ENCODE measurements around the gene RBM5.

The RBM5 gene

DNA sequence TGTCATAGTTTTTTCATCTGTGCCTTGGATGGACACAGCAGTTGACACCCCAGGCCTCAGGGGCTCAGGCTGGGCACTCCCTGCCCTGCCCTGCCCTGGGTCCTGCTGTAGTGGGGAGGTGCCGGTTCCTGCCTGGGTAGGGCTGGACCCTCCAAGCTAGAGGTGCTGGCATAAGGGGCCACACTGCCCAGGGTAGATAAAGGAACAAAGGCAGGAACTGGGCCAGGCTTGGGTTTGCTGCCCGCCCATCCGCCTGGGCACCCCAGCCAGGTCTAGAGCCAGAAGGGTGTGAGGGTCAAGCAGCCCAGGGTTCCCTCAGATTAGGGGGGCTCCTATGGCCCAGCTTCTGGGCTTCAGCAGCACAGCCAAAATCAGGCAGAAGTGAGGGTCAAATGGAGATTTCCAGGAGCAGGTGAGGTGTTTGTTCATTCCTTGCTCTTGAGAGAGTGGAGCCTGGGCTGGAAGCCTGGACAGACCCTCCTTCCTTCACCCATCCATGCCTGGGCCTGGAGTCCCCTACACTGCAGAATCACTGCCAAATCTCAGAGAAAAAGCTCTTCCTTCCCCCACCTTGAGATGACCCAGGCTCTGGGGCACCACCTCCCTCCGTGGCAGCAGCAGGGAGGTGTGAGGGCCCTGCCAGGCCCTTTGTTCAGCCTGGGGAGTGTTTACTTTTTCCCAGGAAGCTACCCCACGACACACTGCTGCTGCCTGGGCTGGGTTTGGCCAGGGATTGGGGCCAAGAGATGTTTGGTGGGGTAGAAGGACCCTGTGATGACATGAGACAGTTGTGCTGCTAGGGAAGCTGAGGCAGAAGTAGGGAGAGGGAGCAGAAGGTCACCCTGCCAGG lies 73.5 kb downstream of the RBM5 start:
- DNase-seq: no peak

DNA sequence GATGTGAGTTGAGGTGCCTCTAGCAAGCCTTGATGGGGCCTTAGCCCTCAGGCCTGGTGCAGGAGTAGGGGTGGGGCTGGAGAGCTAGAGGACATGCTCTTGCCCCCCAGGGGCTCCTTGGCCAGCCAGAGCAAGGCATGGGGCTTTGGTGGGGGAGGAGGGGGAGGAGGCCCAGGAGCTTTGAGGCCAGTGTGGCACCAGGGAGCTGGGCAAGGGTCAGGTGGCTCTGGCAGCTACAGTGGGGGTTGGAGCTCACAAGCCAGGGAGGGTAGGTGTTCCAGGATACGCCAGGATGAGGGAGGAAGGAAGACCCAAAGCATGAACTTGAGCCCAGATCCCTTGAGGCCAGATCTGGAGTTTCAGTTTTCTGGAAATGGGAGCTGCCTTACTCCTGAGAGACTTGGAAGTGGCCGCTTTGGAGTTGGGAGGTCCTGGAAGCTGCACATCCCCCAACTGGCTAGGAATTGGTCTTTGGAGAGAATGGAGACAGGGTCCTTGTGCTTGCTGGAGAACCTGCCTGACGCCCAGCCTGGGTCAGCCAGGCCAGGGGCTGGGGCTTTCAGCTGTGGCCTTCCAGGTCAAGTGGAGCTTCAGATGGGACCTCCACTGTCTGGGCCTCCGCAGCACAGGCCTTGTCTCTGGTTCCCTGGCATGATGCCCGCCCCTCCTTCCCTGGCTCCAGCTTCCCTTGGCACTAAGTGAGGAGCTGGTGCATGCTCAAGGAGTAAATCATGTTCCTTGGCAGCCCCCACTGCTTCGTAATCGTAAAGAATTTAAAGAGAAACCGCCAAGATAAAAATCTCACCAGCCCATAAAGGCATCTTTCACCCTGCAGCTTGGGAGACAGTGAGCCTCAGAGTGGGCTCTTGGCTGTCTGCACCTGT lies 75.1 kb downstream of the RBM5 start:
- no peak for DNase-seq

DNA sequence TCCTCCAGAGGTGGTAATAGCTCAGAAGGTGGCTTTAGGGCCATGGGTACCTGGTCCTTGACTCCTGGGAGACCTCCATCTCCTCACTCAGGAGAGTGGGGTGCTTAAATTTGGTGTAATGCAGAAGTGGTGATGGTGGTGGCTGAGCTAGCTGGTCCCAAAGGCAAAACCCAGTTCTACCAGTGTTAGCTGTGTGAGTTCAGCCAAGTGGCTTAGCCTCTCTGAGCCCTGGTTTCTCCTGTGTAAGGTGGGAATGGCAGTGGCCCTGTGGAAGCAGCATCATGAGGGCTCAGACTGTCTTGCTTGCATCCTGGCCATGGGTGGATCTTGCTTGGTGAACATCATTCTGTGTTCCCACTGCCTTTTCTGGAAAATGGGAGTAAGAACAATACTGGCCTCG lies 75.8 kb downstream of the RBM5 start:
- no peak for DNase-seq

DNA sequence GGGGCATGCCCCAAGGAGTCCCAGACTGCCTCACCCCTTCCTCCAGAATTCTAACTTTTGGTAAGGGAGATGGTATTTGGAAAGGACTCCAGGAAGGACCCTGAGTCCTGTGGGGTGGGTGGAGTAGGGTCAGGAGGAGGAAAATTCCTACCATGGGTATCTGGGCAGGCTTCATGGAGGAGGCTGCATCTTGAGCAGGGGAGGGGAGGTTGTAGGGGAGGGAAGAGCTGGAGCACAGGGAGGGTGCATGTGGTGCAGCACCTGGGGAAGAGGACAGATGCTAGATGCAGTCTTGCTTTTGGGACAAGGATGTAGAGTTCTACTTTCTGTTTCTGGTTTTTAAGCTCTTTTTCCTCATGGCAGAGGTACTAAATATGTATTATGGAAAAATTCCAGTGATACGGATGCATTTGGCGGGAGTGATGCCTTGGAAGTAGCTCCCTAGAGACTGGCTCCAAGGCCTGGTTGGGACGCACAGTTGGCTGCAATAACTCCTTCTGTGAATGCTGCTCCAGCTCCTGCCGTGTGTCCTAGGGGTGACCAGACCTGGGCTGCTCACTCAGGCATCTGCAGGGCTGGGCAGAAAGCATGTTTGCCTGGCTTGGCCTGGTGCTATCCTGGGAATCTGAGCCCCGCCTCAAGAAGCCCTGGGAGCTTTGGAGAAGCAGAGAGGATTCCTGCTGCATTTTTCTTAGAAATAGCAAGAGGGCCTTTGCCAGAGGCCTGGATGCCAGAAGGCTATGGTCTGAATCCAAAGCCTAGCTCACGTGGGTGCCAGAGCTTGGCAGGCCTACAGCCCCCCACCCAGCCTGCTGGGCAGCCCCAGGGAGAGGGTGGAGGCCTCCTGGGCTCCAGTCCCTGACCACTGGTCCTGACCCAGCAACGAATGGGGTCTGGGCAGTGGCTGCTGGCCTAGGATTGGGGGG lies 76.5 kb downstream of the RBM5 start:
- no peak for DNase-seq

GRCh38 chr3:50165910-50166538 lies 77.3 kb downstream of the RBM5 start:
- no peak for DNase-seq

GRCh38 chr3:50166620-50167019 lies 77.9 kb downstream of the RBM5 start:
- no peak for DNase-seq

DNA sequence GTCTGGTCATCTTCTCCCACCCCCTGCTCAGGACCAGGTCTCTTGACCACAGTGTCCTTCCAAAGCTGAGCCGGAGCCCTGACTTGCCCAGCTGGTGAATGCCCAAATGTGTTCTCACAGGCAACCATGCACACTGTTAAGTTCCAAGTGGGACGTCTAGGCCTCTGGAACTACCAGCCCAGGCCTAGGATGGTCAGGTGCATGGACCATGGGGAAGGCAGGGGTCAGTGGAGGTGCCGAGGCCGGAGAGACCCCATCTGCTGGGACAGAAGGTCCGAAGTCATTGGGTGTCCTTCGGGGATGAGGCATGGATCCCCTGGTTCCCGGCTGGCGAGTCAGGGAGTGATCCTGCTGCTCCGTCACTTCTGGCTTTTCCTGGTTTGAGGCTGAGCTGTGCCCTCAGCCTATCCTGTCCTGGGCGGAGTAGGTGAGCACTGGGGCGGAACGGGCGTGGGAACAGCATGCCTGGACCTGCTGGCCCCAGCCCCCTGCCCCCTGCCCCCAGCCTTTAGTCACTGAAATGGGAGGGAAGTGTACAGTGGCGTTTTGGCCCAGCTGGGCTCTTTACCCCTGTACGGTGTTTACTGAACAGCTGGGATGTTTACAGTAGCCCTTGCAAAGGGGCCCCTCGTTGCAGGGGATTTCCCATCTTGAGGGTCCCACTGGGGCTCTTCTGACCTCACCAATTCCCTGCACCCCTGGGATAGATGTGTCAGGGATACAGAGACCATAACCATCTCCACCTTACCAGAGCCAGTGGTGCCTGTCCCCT lies 78.5 kb downstream of the RBM5 start:
- DNase-seq: no peak

- no peak for DNase-seq
Observed at GRCh38 chr3:50167841-50168209, 79.1 kb downstream of the RBM5 start.

GRCh38 chr3:50168388-50168787 lies 79.7 kb downstream of the RBM5 start:
- no peak for DNase-seq

Data from stimulated activated CD4-positive, alpha-beta T cell treated with anti-CD3 and anti-CD28 coated beads, Interleukin-4, amount 100 ng/mL, for 24 hours (primary cell).